IMR-90 (cell line): ENCODE data around the gene WDFY1. TPM values are rescaled to one million over a fixed set of nuclear protein-coding genes. Genes with fewer than 3 reads are reported as not detected.

Experiments used
- ATAC-seq: fragments of 200-7000 bp; cut with Tn5 transposase; 2 replicates; pipeline ENCODE4 v1.9.1; 2020; ENCODE audit warnings: low read depth, mild to moderate bottlenecking, moderate library complexity
- BruUV-seq: library from RNA; stranded (reverse); fragments of 400-500 nt; replicated peaks from 2 replicates; lab custom pipeline; 2021; lab: Mats Ljungman, UMichigan
- CTCF ChIA-PET: fragments of 300-600 bp; formaldehyde crosslinking; extraction: SDS; loops from one replicate; lab custom pipeline; 2021; ENCODE audit warnings: antibody characterized with exemption; lab: Yijun Ruan, JAX
- POLR2A ChIA-PET: fragments of 300-600 bp; sonication (Branson Sonifier 250); formaldehyde crosslinking; loops from one replicate; lab custom pipeline; 2022; ENCODE audit warnings: antibody characterized with exemption; ENCODE audit not compliant: unreplicated experiment; lab: Charles Lee
- DNase-seq: peaks from one replicate; pipeline ENCODE4 v3.0.0; 2013
- H2AFZ ChIP-seq: replicated peaks from 2 replicates; pipeline ENCODE3; 2013; ENCODE audit warnings: low read length, mild to moderate bottlenecking; ENCODE audit not compliant: poor library complexity
- H2AK5ac ChIP-seq: 2 replicates; pipeline ENCODE4 v1.6.1; 2013; ENCODE audit warnings: low read depth, low read length, inconsistent platforms
- H2AK9ac ChIP-seq: replicated peaks from 2 replicates; pipeline ENCODE3; 2013; ENCODE audit warnings: mild to moderate bottlenecking, low read depth, low read length, moderate library complexity; ENCODE audit not compliant: poor library complexity
- H2BK120ac ChIP-seq: 2 replicates; pipeline ENCODE4 v1.6.1; 2013; ENCODE audit warnings: low read depth, low read length, inconsistent platforms
- H2BK15ac ChIP-seq: 3 replicates; pipeline ENCODE4 v1.6.1; 2013; ENCODE audit warnings: low read depth, low read length, inconsistent platforms
- H2BK20ac ChIP-seq: 2 replicates; pipeline ENCODE4 v1.6.1; 2013; ENCODE audit warnings: low read depth, mild to moderate bottlenecking, inconsistent platforms, low read length, moderate library complexity
- H2BK5ac ChIP-seq: 2 replicates; pipeline ENCODE4 v1.6.1; 2013; ENCODE audit warnings: mild to moderate bottlenecking, low read depth, low read length, inconsistent platforms; ENCODE audit not compliant: poor library complexity, severe bottlenecking
- H3K14ac ChIP-seq: replicated peaks from 2 replicates; pipeline ENCODE4 v1.6.1; 2013; ENCODE audit warnings: low read depth, low read length, inconsistent platforms
- H3K18ac ChIP-seq: 2 replicates; pipeline ENCODE4 v1.6.1; 2013; ENCODE audit warnings: low read depth, low read length, control low read depth
- H3K23ac ChIP-seq: 2 replicates; pipeline ENCODE4 v1.6.1; 2013; ENCODE audit warnings: low read depth, low read length, inconsistent platforms
- H3K27ac ChIP-seq: 2 replicates; pipeline ENCODE4 v1.5.1; 2013; ENCODE audit warnings: mild to moderate bottlenecking, control low read depth, low read length; ENCODE audit not compliant: insufficient read depth
- H3K27me3 ChIP-seq: 2 replicates; pipeline ENCODE4 v1.6.1; 2013; ENCODE audit warnings: low read length; ENCODE audit not compliant: control insufficient read depth, insufficient read depth
- H3K36me3 ChIP-seq: 2 replicates; pipeline ENCODE4 v1.6.1; 2013; ENCODE audit warnings: low read length, mixed read lengths; ENCODE audit not compliant: control insufficient read depth, insufficient read depth
- H3K4ac ChIP-seq: 2 replicates; pipeline ENCODE4 v1.6.1; 2013; ENCODE audit warnings: low read depth, low read length, inconsistent platforms
- H3K4me1 ChIP-seq: 2 replicates; pipeline ENCODE4 v1.6.1; 2013; ENCODE audit warnings: low read length, mixed read lengths; ENCODE audit not compliant: control insufficient read depth, insufficient read depth
- H3K4me2 ChIP-seq: 2 replicates; pipeline ENCODE4 v1.6.1; 2013; ENCODE audit warnings: low read depth, mild to moderate bottlenecking, control low read depth, low read length, moderate library complexity
- H3K4me3 ChIP-seq: 2 replicates; pipeline ENCODE4 v1.5.1; 2013; ENCODE audit warnings: low read depth, mild to moderate bottlenecking, control low read depth, low read length, moderate library complexity; ENCODE audit not compliant: insufficient read depth
- H3K56ac ChIP-seq: 2 replicates; pipeline ENCODE4 v1.6.1; 2013; ENCODE audit warnings: low read length, inconsistent platforms; ENCODE audit not compliant: insufficient read depth; ENCODE audit errors: extremely low read depth
- H3K79me1 ChIP-seq, 2 experiments: 2 replicates each; pipeline ENCODE4 v1.6.1; 2013; ENCODE audit warnings: low read length in 2 of 2, inconsistent platforms in 1 of 2, low read depth in 1 of 2
- H3K9ac ChIP-seq: 2 replicates; pipeline ENCODE4 v1.6.1; 2013; ENCODE audit warnings: low read depth, low read length, control low read depth
- H3K9me1 ChIP-seq: 2 replicates; pipeline ENCODE4 v1.6.1; 2013; ENCODE audit warnings: low read length, inconsistent platforms; ENCODE audit not compliant: insufficient read depth
- H3K9me3 ChIP-seq: 2 replicates; pipeline ENCODE4 v1.6.1; 2013; ENCODE audit warnings: low read length; ENCODE audit not compliant: control insufficient read depth, insufficient read depth
- H4K20me1 ChIP-seq: 2 replicates; pipeline ENCODE4 v1.6.1; 2013; ENCODE audit warnings: low read length, inconsistent platforms; ENCODE audit not compliant: insufficient read depth
- H4K5ac ChIP-seq: 2 replicates; pipeline ENCODE4 v1.6.1; 2013; ENCODE audit warnings: mild to moderate bottlenecking, low read depth, low read length, control low read depth
- H4K8ac ChIP-seq, 2 experiments: 2 replicates each; pipeline ENCODE4 v1.6.1; 2013; ENCODE audit warnings: low read depth in 2 of 2, low read length in 2 of 2, control low read depth in 1 of 2, inconsistent platforms in 1 of 2
- H4K91ac ChIP-seq: 2 replicates; pipeline ENCODE4 v1.6.1; 2013; ENCODE audit warnings: low read depth, low read length, inconsistent platforms; ENCODE audit not compliant: insufficient read depth
- CEBPB ChIP-seq: IDR thresholded peaks from 2 replicates; pipeline ENCODE4 v1.6.1; 2012; ENCODE audit warnings: low read depth, low read length, improper control_type of control experiment
- CHD1 ChIP-seq: IDR thresholded peaks from 2 replicates; pipeline ENCODE4 v1.6.1; 2012; ENCODE audit warnings: low read depth, low read length, improper control_type of control experiment
- FOS ChIP-seq: fragments of 150-350 bp; IDR thresholded peaks from 2 replicates; pipeline ENCODE4 v1.6.1; 2016; ENCODE audit warnings: low read depth, low read length
- MAFK ChIP-seq: IDR thresholded peaks from 2 replicates; pipeline ENCODE4 v1.6.1; 2012; ENCODE audit warnings: low read depth, low read length, improper control_type of control experiment
- NFE2L2 ChIP-seq: fragments of 150-350 bp; IDR thresholded peaks from 2 replicates; pipeline ENCODE4 v1.6.1; 2016; ENCODE audit warnings: low read depth, mild to moderate bottlenecking, low read length
- POLR2A ChIP-seq: IDR thresholded peaks from 2 replicates; pipeline ENCODE4 v1.6.1; 2012; ENCODE audit warnings: mild to moderate bottlenecking, low read depth, low read length
- RCOR1 ChIP-seq: IDR thresholded peaks from 2 replicates; pipeline ENCODE4 v1.6.1; 2012; ENCODE audit warnings: mild to moderate bottlenecking, low read length, improper control_type of control experiment; ENCODE audit not compliant: insufficient replicate concordance
- RFX5 ChIP-seq: IDR thresholded peaks from 2 replicates; pipeline ENCODE4 v1.8.0; 2012; ENCODE audit warnings: low read depth, mild to moderate bottlenecking, low read length, moderate library complexity
- SMC3 ChIP-seq: fragments of 150-350 bp; IDR thresholded peaks from 2 replicates; pipeline ENCODE4 v1.6.1; 2016; ENCODE audit warnings: low read depth, mild to moderate bottlenecking, antibody characterized with exemption, low read length, moderate library complexity
- WGBS, 2 experiments: methylation state at CpG; one replicate each; pipeline versions ENCODE4 v1.1.5 to v1.1.7; 2013; ENCODE audit warnings: missing lambda C conversion rate in 2 of 2; ENCODE audit not compliant: insufficient read length in 1 of 2; ENCODE audit errors: extremely low coverage in 2 of 2; 5-methylcytosine and 5-hydroxymethylcytosine counted together
- dilution Hi-C: fragments of 300-500 bp; cut with HindIII; formaldehyde crosslinking; loops from one replicate; pipeline ENCODE4 v1.14.3; 2018; ENCODE audit warnings: low sequenced_read_pairs; ENCODE audit not compliant: unreplicated experiment
- in situ Hi-C: fragments of 300-500 bp; cut with MboI; formaldehyde crosslinking; loops from 3 replicates; pipeline ENCODE4 v1.14.3; 2019; ENCODE audit warnings: low sequenced_read_pairs, inconsistent platforms, mixed read lengths
- intact Hi-C: fragments of 100-400 bp; cut with micrococcal nuclease; formaldehyde crosslinking; loops from 2 replicates; pipeline ENCODE4 v1.10.0; 2022
- polyA plus RNA-seq, 3 experiments: library from polyadenylated mRNA; depleted of rRNA; stranded (reverse); fragments of >200 nt; gene quantifications; 2 replicates each; pipeline ENCODE4 v1.2.3, GENCODE V29; 2012; ENCODE audit warnings: low replicate concordance in 1 of 3
- total RNA-seq: library from RNA; depleted of rRNA; stranded (reverse); fragments of >200 nt; gene quantifications from 2 replicates; pipeline ENCODE4 v1.2.3, GENCODE V29; 2012

The WDFY1 gene
- total and polyA plus RNA-seq, 2 of the 4 experiments (the other 2 are of a cell fraction) = 35.6 to 93.6 TPM

- no peak overlapping the region for H2BK120ac ChIP-seq
- H3K18ac ChIP-seq = no peak overlapping the region
- ChIA-PET POLR2A (no interaction called here), CTCF (interaction anchor here (0.7 kb wide), 1 partner anchor 350 kb away, joined by 3 read pairs; no protein-coding TSS in a partner anchor)
- H2BK20ac ChIP-seq = no peak overlapping the region
- H3K4me1 ChIP-seq = peaks cover 3% of the 10 kb centered on the region; the same call in 1 of the 2 replicates
- WGBS, 2 experiments = no CpG with 5 or more reads among the region's 1 CpG
- no peaks in the 10 kb centered on the region for H3K9me1 ChIP-seq
- DNase-seq = no peak
- no peak overlapping the region for H3K56ac ChIP-seq
- H2AFZ ChIP-seq = no peak overlapping the region
- no peak overlapping the region for H4K91ac ChIP-seq
- in situ Hi-C loops = no loop called here
- intact Hi-C loops = no loop called here
- dilution Hi-C loops = no loop called here
- peaks cover 3% of the 10 kb centered on the region; the same call in 1 of the 2 replicates for H4K20me1 ChIP-seq
- no peak overlapping the region for H3K4ac ChIP-seq
- H4K5ac ChIP-seq = no peak overlapping the region
- no peaks in the 10 kb centered on the region for H3K27me3 ChIP-seq
- H3K79me1 ChIP-seq = 0 out of 4 replicates have a peak, but pooled peaks cover 0 to 4% of the 10 kb centered on the region in 2 experiments
- H4K8ac ChIP-seq = no peak overlapping the region
- H3K23ac ChIP-seq = no peak overlapping the region
- no peak overlapping the region for H3K14ac ChIP-seq
- H3K4me2 ChIP-seq = no peak overlapping the region
- no peaks in the 10 kb centered on the region for H3K36me3 ChIP-seq
- no peak overlapping the region for H3K9ac ChIP-seq
- no peaks in the 10 kb centered on the region for H3K9me3 ChIP-seq
- H2AK9ac ChIP-seq = no peak overlapping the region
- ATAC-seq = no peak
- no TSS peak for BruUV-seq
- no peak overlapping the region for H2BK5ac ChIP-seq
- H2BK15ac ChIP-seq = no peak overlapping the region
- H3K4me3 ChIP-seq = no peak overlapping the region
- no peak overlapping the region for H3K27ac ChIP-seq
- TF ChIP-seq SMC3 = no peak
- TF ChIP-seq CEBPB = no peak
- TF ChIP-seq RCOR1 = no peak
- no peak for TF ChIP-seq RFX5
- TF ChIP-seq POLR2A = no peak
- no peak for TF ChIP-seq CHD1
- TF ChIP-seq FOS = no peak
- no peak for TF ChIP-seq NFE2L2
- no peak for TF ChIP-seq MAFK
- no peak overlapping the region for H2AK5ac ChIP-seq
Observed at GRCh38 chr2:223834431-223834830, 110.7 kb downstream of the WDFY1 start.
